H9 (cell line): ENCODE data around the gene C17orf78. TPM values are rescaled to one million over a fixed set of nuclear protein-coding genes. Genes with fewer than 3 reads are reported as not detected.
"Not testable (repeated sequence)": the region's sequence is repeated elsewhere in the genome, so short reads cannot be mapped to it uniquely, and the experiment has no call there.

ENCODE experiments used
- DNase-seq: peaks from one replicate; pipeline ENCODE4 v3.0.0-alpha.2; 2017
- H2AFZ ChIP-seq: one replicate; pipeline ENCODE4 v1.6.1; 2013; ENCODE audit warnings: mild to moderate bottlenecking, low read length, control low read depth, moderate library complexity
- H2AK5ac ChIP-seq: 2 replicates; pipeline ENCODE4 v1.6.1; 2013; ENCODE audit warnings: low read length, control low read depth, mixed read lengths; ENCODE audit not compliant: insufficient read length
- H2BK120ac ChIP-seq: one replicate; pipeline ENCODE4 v1.6.1; 2013; ENCODE audit warnings: low read depth, mild to moderate bottlenecking, low read length, control low read depth, inconsistent platforms; ENCODE audit not compliant: poor library complexity, severe bottlenecking
- H2BK12ac ChIP-seq: 2 replicates; pipeline ENCODE4 v1.6.1; 2013; ENCODE audit warnings: low read length, control low read depth, mixed read lengths, low read depth; ENCODE audit not compliant: insufficient read length
- H2BK15ac ChIP-seq: 2 replicates; pipeline ENCODE4 v1.6.1; 2013; ENCODE audit warnings: low read depth, low read length, control low read depth
- H2BK20ac ChIP-seq: one replicate; pipeline ENCODE4 v1.6.1; 2013; ENCODE audit warnings: low read depth, mild to moderate bottlenecking, low read length, control low read depth, inconsistent platforms; ENCODE audit not compliant: poor library complexity, severe bottlenecking
- H2BK5ac ChIP-seq: 2 replicates; pipeline ENCODE4 v1.6.1; 2013; ENCODE audit warnings: low read length, control low read depth, mixed read lengths; ENCODE audit not compliant: insufficient read length
- H3K14ac ChIP-seq: 2 replicates; pipeline ENCODE4 v1.6.1; 2013; ENCODE audit warnings: low read length, control low read depth; ENCODE audit not compliant: insufficient read depth
- H3K18ac ChIP-seq: 2 replicates; pipeline ENCODE4 v1.6.1; 2013; ENCODE audit warnings: low read depth, mild to moderate bottlenecking, mixed read lengths, low read length, control low read depth; ENCODE audit not compliant: insufficient read length
- H3K23ac ChIP-seq: 2 replicates; pipeline ENCODE4 v1.6.1; 2013; ENCODE audit warnings: low read length, control low read depth, mixed read lengths, low read depth; ENCODE audit not compliant: insufficient read length
- H3K23me2 ChIP-seq: 2 replicates; pipeline ENCODE4 v1.6.1; 2013; ENCODE audit warnings: low read depth, mild to moderate bottlenecking, mixed read lengths, low read length, control low read depth; ENCODE audit not compliant: insufficient read length, poor library complexity, severe bottlenecking
- H3K27ac ChIP-seq: 2 replicates; pipeline ENCODE4 v1.5.1; 2013; ENCODE audit warnings: low read length, control low read depth, mixed read lengths, low read depth; ENCODE audit not compliant: insufficient read length
- H3K27me3 ChIP-seq: 2 replicates; pipeline ENCODE4 v1.6.1; 2013; ENCODE audit warnings: low read length, control low read depth, inconsistent platforms; ENCODE audit not compliant: insufficient read depth
- H3K4ac ChIP-seq: 2 replicates; pipeline ENCODE4 v1.6.1; 2013; ENCODE audit warnings: low read depth, mild to moderate bottlenecking, control low read depth, inconsistent platforms, low read length, moderate library complexity
- H3K4me1 ChIP-seq: 2 replicates; pipeline ENCODE4 v1.6.1; 2013; ENCODE audit warnings: low read length, control low read depth, inconsistent platforms; ENCODE audit not compliant: insufficient read depth
- H3K4me2 ChIP-seq: 2 replicates; pipeline ENCODE4 v1.6.1; 2013; ENCODE audit warnings: low read length, control low read depth, mixed read lengths; ENCODE audit not compliant: insufficient read length, insufficient read depth
- H3K56ac ChIP-seq: 2 replicates; pipeline ENCODE4 v1.6.1; 2013; ENCODE audit warnings: low read depth, mild to moderate bottlenecking, mixed read lengths, low read length, control low read depth; ENCODE audit not compliant: insufficient read length
- H3K79me1 ChIP-seq: 2 replicates; pipeline ENCODE4 v1.6.1; 2013; ENCODE audit warnings: low read depth, mild to moderate bottlenecking, moderate library complexity, low read length, control low read depth, inconsistent platforms; ENCODE audit not compliant: insufficient read depth, poor library complexity, severe bottlenecking
- H3K79me2 ChIP-seq: 2 replicates; pipeline ENCODE4 v1.6.1; 2013; ENCODE audit warnings: low read length, control low read depth, inconsistent platforms; ENCODE audit not compliant: insufficient read depth
- H3K9ac ChIP-seq: 2 replicates; pipeline ENCODE4 v1.6.1; 2013; ENCODE audit warnings: low read length, control low read depth, mixed read lengths; ENCODE audit not compliant: insufficient read length; ENCODE audit errors: extremely low read depth
- H3K9me3 ChIP-seq: one replicate; pipeline ENCODE4 v1.6.1; 2013; ENCODE audit warnings: low read depth, low read length, inconsistent platforms; ENCODE audit not compliant: control insufficient read depth
- H3T11ph ChIP-seq: one replicate; pipeline ENCODE4 v1.6.1; 2013; ENCODE audit warnings: mild to moderate bottlenecking, low read length, control low read depth, inconsistent platforms
- H4K20me1 ChIP-seq: one replicate; pipeline ENCODE4 v1.6.1; 2013; ENCODE audit not compliant: control insufficient read depth, insufficient read length, insufficient read depth
- H4K5ac ChIP-seq: 2 replicates; pipeline ENCODE4 v1.6.1; 2013; ENCODE audit warnings: low read depth, mild to moderate bottlenecking, mixed read lengths, low read length, control low read depth; ENCODE audit not compliant: insufficient read length
- H4K8ac ChIP-seq: replicated peaks from 2 replicates; pipeline ENCODE4 v1.6.1; 2013; ENCODE audit warnings: low read length, control low read depth, mixed read lengths, low read depth; ENCODE audit not compliant: insufficient read length
- H4K91ac ChIP-seq: 2 replicates; pipeline ENCODE4 v1.6.1; 2013; ENCODE audit warnings: low read depth, mild to moderate bottlenecking, moderate library complexity, mixed read lengths, low read length, control low read depth; ENCODE audit not compliant: insufficient read length
- H3K27ac Mint-ChIP-seq, 3 experiments: 2 replicates in 2 of 3; 3 replicates in 1 of 3; pipeline ENCODE4 v1.8.0; 2020 to 2021; ENCODE audit warnings: mixed read lengths in 3 of 3, mild to moderate bottlenecking in 1 of 3, moderate library complexity in 1 of 3
- H3K27me3 Mint-ChIP-seq: 2 replicates; pipeline ENCODE4 v1.8.0; 2021; ENCODE audit warnings: low read depth, mild to moderate bottlenecking, moderate library complexity, mixed read lengths
- H3K36me3 Mint-ChIP-seq, 3 experiments: 2 replicates in 2 of 3; 3 replicates in 1 of 3; pipeline ENCODE4 v1.8.0; 2020 to 2021; ENCODE audit warnings: low read depth in 3 of 3, mixed read lengths in 3 of 3; ENCODE audit not compliant: insufficient read depth in 1 of 3
- H3K4me1 Mint-ChIP-seq, 2 experiments: 2 replicates each; pipeline ENCODE4 v1.8.0; 2020; ENCODE audit warnings: mixed read lengths in 2 of 2
- H3K4me3 Mint-ChIP-seq, 2 experiments: 2 replicates in 1 of 2; 3 replicates in 1 of 2; pipeline ENCODE4 v1.8.0; 2020 to 2021; ENCODE audit warnings: mild to moderate bottlenecking in 2 of 2, mixed read lengths in 2 of 2, moderate library complexity in 1 of 2
- H3K9me3 Mint-ChIP-seq, 2 experiments: 2 replicates in 1 of 2; 3 replicates in 1 of 2; pipeline ENCODE4 v1.8.0; 2020; ENCODE audit warnings: mild to moderate bottlenecking in 2 of 2, mixed read lengths in 2 of 2, moderate library complexity in 1 of 2
- WGBS: extraction: QIAGEN DNeasy Blood & Tissue Kit; methylation state at CpG from one replicate; pipeline ENCODE4 v1.1.7; 2013; ENCODE audit warnings: missing lambda C conversion rate, low lambda C conversion rate, mixed read lengths; ENCODE audit not compliant: insufficient read length; ENCODE audit errors: extremely low coverage; 5-methylcytosine and 5-hydroxymethylcytosine counted together
- total RNA-seq: library from RNA; stranded (reverse); gene quantifications from 2 replicates; pipeline ENCODE4 v1.2.1, GENCODE V29; 2021

C17orf78 gene
- total RNA-seq, 1 experiment from 2014 or later: not detected

DNA sequence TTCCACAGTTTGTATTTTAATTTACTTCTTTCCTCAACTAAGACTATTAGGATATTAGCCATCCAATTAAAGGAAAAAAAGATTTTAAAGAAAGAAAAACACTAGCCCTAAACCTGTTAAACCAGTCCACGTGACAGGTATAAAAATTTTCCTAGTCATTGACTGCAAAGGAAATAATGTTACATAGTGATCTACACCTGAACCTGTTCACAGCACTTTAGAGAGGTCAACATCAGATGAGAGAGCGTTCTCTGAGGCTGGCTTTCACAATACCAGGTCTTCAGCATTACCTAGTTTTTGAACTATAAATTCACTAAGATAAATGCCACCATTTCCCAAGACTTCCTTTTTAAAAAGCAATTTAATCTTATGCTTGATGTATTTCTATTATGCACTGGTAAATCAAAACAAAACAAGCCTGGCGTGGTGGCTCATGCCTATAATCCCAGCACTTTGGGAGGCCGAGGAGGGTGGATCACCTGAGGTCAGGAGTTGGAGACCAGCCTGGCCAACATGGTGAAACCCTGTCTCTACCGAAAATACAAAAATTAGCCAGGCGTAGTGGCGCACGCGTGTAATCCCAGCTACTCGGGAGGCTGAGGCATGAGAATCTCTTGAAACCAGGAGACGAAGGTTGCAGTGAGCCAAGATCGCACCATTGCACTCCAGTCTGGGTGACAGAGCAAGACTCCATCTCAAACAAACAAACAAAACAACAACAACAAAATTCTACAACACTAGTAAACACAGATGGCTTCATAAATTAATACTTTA lies 18.8 kb upstream of the C17orf78 start:
- H3K27me3 Mint-ChIP-seq, H3K79me1 ChIP-seq, H2BK5ac ChIP-seq, H3K27me3 ChIP-seq, H3K18ac ChIP-seq, H3K27ac ChIP-seq, H4K91ac ChIP-seq, H2BK15ac ChIP-seq, H3K4me1 ChIP-seq, H3K4ac ChIP-seq, H2BK20ac ChIP-seq, H4K8ac ChIP-seq, H3K9me3 ChIP-seq, H4K5ac ChIP-seq, DNase-seq, H3K9me3 Mint-ChIP-seq, H3K14ac ChIP-seq, H3K23ac ChIP-seq, H3K9ac ChIP-seq, H2AK5ac ChIP-seq, H4K20me1 ChIP-seq, H2AFZ ChIP-seq, H3K56ac ChIP-seq, H2BK120ac ChIP-seq, H2BK12ac ChIP-seq, H3T11ph ChIP-seq: not testable (repeated sequence)
- WGBS: no CpG with 5 or more reads among the region's 12 CpGs
- Mint-ChIP-seq H3K36me3 (peaks cover 13 to 22% (median 20%) of the 10 kb centered on the region in 3 experiments), H3K27ac (peak overlapping the region in 1 of 3 experiments; percentile 99; a peak in 2 of 7 replicates), H3K4me1 (peaks cover 29 to 33% of the 10 kb centered on the region in 2 experiments), H3K4me3 (peak overlapping the region; percentile 94 to 97)
- H3K23me2 ChIP-seq: peaks cover 16% of the 10 kb centered on the region
- peak overlapping the region; percentile 92 for H3K4me2 ChIP-seq
- H3K79me2 ChIP-seq: peaks cover 36% of the 10 kb centered on the region; the same call in 1 of the 2 replicates
